ENCODE data around the gene WDR33.
A peak's percentile ranks its signal among the peaks of the same experiment; 100 is the strongest.
"Not testable (repeated sequence)": the region's sequence is repeated elsewhere in the genome, so short reads cannot be mapped to it uniquely, and the experiment has no call there.

Gene WDR33

DNA sequence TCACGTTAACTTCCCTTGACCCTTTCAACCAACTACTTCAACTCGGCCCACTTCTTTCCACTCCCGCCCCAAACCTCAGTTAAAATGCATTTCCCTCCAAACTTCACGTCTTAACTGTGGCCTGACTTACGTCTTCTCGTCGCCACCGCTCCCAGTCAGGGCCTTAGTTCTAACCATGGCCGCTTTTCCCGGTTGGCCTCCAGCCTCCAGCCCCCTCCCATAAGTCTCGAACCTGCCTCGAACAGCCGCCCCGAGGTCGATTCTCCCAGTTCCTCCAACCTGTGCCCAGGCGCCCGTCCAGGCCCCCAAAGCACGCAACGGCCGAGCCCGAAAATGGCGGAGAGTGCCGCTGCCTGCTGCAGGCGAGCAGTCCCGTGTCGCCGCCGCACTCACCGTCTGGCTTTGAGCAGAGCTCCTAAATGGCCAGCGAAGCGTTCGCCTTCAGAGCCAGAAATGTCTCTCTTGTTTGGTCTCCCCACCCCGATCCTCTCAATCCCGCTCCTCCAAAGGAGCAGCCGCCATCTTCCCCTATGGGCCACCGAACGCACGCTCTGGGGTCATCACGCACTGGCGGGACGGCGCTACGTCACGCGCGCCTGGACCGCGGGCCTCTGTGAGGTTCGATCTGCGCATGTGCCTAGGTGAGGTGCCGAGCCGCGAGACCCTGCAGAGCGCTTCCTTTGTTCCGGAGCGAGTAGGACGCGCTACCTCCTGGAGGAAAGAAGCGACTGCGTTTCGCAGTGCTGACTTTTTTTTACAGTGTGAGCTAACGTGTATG is at the start of gene WDR33:
Gene WDR33, minus strand, starts transcription at position 553 of the 778 bp plus-strand sequence. CDS start 40,190 bp downstream, outside the sequence.
- peak; percentile 98 for DNase-seq

DNA sequence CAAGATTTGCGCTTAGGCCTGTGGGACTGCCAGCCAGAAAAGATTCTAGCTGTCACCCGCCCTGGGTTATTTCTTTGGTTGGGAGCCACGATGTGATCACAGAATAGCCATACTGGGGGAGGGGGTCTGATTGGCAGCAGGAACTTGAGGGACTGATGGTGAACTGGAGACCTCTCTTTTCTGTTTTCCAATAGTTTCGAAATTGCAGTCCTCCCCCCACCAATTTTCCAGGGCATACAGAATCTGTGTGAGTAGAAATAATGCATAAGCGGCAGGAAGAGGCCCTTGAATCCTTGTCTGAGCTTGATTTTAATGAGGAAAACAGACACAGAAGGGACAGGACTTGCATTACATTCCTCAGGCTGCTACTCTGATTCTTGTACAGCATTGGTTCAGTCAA is 49.2 kb upstream of the WDR33 start:
- no peak for DNase-seq

DNA sequence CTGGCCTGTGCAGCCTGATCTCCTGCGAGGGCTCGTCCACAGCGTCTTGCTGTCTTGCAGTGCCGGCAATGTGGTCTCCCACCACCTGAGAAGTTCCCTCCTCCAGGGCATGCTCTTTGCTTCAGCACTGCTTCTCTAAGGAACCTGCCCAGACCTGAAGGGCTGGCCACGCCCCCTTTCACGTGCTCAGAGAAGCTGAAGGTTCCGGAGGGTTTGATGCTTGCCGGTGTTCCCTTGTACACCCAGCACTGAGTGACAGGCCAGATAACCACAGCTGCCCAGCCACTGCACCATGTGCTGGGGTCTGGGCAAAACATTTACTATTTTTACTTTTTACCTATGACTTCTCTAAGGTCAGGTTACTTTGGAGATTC is 48.7 kb upstream of the WDR33 start:
- peak; percentile 85 for DNase-seq

DNA sequence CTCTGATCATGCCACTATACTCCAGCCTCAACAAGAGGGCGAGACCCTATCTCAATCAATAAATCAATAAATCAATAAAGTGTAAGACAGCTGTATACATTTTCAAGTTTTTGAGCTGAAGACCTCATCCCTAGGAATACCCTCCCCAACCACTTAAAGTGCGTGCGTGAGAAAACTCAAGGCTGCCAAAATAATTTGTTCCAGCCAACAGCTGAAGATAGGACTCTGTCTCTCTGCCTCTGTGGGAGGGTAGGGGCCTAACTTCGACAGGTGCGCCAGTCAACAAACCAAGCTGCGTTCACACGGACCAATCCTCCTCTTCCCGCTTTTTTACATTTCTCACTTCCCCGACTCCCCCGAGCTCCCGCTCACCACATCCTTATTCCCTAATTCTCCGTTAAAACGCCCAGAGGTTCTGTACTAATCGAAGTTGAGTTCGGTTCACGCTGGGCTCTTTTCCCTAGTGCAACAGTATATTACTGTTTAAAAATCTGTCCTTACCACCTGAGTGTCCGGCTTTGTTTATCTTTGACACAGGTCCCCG is 46.4 kb upstream of the WDR33 start:
- peak; percentile 57 for DNase-seq

DNA sequence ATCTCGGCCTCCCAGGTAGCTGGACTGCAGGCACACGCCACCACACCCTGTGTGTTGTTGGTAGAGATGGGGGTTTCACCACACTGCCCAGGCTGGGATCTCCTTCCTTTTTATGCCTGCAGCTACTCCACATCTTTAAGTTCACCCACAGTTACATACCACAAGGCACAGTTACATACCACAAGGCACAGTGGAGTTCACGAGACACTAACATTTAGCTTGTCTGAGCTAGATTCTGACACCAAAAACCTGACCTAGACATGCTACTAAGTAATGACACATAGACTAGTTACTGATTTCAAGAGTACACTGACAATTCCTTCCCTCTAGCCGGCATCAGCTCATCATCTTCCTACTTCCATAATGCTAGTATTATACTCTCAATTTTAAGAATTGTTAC is 42.7 kb upstream of the WDR33 start:
- no peak for DNase-seq

DNA sequence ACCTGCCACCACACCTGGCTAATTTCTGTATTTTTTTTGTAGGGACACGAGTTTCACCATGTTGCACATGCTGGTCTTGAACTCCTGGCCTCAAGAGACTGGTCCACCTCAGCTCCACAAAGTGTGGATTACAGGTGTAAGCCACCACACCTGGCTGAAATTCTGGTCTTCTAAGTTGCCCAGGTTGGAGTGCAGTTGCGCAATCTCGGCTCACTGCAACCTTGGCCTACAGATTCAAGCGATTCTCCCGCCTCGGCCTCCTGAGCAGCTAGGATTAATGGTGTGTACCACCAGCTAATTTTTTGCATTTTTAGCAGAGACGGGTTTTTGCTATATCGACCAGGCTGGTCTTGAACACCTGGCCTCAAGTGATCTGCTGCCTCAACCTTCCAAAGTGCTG is 41.4 kb upstream of the WDR33 start:
- no peak for DNase-seq

DNA sequence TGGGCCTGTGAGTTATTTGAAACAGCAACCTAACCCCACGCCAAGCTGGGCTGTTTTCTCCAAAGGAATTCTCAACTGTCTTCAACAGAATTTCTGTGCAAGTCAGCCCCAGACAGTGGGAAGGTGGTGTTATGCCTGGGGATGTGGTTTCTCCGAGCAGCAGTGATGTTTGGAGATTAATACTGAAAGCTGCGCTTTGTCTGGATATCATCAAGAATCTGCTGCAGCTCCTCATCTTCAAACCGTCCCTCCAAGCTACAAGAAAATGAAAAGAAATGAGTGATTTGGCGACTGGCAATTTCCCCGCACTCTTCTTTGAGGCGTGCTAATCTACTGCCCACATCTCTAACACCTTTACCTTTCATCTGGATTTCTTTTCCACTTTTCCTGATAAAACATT is 37.0 kb upstream of the WDR33 start:
- DNase-seq: no peak

DNA sequence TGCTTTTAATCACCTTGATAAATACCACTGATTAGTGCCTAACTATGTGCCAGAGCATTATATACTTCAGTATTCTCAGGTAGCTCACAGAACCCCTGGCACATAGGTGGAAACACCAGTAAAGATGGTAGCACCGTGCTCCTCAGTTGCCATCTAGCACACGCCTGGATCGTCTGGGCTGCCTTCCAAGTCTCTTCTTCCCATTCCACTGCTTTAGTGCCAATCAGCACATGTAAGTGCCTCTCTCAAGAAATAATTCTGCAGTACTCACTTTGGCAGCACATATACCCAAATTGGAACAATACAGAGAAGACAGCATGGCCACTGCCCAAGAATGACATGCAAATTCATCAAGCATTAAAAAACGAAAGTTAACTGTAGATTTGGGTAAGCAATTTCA is 34.0 kb upstream of the WDR33 start:
- no peak for DNase-seq

DNA sequence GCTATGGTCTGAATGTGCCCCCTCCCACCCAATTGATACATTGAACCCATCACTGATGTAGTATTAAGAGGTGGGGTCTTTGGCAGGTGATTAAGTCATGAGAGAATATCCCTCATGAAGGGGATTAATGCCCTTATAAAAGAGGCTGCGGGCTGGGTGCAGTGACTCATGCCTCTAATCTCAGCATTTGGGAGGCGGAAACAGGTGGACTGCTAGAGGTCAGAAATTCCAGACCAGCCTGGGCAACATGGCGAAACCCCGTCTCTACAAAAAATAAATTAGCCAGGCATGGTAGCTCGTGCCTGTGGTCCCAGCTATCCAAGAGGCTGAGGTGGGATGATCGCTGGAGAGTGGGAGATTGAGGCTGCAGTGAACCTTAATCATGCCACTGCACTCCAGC is 32.7 kb upstream of the WDR33 start:
- no peak for DNase-seq

DNA sequence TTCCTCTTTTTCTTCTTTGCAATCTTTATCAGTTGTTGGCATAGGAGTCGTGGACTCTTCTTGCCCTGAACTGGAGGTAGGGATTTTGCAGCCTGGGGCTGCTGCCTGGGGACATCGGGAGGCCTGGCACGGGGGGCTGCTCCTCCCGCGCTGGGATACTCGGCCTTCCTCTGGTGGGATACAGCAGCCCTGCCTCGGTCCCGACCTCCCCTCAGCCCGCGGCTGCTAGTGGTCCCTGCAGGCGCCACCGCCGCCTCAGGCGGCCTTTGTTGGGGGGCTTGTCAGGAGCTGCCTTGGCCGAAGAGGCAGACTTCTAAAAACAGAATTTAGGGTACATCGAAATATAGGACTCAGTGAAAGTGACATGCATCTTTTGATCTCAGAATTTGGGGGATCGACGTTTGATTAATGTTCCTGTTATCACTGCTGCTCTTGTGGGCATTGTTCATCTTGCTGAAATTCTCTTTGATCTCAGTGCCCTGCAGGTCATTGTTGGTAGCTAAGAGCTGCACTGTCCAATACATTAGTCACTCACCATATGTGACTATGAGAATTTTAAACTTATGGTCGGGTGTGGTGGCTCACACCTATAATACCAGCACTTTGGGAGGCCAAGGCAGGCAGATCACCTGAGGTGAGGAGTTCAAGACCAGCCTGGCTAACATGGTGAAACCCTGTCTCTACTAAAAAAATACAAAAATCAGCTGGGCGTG is 30.7 kb upstream of the WDR33 start:
- no peak for DNase-seq

DNA sequence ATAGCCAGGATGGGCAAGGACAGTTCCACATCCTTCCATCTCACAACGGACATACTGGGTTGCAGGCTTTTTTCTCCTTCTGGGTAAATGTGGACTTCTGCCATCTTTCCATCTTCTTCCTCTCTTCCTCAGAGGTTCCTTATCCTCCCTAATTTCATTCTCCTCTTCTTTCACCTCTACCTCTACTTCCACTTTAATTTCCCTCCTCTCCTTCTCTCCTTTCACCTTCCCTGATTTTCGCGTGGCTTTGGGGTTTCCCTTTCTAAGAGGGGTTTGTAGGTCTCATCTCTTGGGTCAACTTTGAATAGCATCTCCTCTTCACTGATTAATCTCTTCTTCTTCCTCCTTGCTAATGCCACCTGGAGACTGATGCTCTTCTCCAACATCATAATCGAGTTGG is 29.9 kb upstream of the WDR33 start:
- DNase-seq: no peak

DNA sequence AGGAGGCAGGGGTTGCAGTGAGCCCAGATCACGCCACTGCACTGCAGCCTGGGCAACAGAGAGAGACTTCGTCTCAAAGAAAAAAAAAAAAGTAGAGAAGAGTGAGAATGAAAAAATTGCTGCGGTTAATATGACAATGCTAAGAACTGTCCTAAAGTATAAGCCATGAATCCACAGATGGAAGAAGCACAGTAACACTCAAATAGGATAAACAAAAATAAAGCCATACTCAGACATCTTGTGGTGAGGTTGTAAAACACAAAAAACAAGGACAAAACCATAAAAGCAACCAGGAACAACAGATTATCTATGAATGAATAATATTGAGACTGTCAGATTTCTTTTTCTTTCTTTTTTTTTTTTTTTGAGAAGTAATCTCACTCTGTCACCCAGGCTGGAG is 24.0 kb upstream of the WDR33 start:
- DNase-seq: no peak

DNA sequence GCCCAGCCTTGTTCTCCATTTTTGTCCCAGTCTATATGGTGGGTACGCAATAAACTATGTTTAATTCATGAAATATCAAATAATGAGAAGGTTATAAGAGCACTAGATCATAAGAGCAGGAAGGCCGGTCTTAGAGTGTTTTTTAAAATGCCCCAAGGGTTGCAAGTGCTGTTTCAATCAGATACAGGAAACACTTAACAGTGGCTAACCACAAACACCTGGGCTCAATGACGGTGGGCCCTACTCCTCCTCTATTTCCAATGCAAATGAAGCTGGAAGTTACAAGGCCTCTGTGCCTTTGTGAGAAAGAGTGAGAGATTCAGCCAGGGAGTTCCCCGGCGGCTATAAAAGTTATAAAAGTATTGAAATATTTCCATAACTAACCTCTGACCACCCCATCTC is 18.9 kb upstream of the WDR33 start:
- peak; percentile 95 for DNase-seq

DNA sequence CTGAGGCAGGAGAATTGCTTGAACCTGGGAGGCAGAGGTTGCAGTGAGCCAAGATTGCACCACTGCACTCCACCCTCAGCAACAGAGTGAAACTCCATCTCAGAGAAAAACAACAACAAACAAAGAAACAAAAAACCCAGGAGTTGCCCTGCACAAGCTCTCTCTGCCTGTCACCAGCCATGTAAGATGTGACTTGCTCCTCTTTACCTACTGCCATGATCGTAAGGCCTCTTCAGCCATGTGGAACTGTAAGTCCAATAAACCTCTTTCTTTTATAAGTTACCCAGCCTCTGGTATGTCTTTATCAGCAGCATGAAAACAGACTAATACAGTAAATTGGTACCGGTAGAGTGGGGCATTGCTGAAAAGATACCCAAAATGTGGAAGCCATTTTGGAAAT is 15.7 kb upstream of the WDR33 start:
- not testable (repeated sequence) for DNase-seq

DNA sequence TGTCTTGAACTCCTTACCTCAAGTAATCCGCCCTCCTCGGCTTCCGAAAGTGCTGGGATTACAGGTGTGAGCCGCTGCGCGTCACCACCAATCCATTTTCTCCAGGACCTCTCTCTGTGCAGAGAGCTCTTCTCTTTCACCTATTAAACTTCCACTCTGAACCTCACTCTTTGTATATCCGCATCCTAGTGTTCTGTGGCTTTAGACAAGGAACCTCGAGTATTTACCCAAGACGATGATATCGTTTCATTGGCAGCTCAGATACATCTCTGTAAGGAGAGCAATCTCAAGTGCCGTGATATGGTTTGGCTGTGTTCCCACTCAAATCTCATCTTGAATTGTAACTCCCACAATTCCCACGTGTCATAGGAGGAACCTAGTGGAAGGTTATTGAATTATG is 15.1 kb upstream of the WDR33 start:
- DNase-seq: no peak

DNA sequence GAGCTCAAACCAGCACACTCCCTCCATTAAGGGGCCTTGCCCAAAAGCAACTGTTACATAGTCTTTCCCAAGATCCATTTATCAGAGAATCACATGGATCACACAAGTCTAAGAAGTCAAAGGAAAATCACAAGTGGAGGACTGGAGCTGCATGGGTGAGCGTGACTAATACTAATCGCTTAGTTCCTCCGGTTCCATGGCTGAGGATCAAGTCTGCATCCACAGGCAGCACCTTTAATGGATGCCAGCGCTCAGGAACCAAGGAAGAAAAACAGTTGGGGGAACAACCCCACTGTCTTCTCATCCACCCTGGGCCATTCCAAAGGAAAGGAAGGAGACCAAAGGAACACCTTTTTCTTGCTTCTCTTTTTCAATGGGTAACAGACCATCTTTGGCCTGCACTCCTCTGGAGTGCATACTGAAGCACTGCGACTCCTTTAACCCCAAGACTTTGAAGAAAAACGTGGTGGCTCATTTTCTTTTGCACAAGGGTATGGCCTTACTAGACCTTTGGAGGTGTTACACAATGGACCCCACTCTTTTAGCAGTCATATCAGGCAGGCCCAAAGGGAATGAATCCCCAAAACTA is 9.2 kb upstream of the WDR33 start:
- DNase-seq: no peak

DNA sequence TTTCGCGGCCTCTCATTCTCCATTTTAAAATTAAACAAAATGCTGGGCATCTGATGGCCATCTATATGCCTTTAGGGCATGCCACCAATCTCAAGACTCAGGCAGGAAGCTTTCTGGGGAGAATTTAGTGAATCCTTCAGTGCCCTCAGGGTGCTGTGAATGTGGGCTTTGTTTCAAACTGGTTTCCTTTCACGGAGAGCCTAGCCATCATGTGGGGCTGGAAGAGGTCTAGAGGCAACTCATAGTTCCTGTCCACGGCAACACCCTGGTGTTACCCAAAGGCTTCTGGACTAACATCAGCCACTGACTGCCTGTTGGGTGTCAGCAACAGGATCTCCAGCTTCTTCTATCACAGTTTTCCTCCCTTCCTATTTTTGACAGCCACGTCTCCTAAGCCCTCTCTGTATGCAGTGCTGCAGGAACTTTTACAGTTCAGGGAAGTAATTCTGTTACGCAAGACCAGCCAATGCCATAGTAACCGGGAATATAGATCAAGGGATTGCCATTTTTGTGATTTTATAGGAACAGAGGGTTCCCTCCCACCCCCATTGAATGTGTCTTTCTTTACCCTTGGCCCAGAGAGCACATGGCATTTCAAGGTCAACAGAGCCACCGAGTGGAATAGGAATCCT is 7.9 kb upstream of the WDR33 start:
- DNase-seq: no peak

DNA sequence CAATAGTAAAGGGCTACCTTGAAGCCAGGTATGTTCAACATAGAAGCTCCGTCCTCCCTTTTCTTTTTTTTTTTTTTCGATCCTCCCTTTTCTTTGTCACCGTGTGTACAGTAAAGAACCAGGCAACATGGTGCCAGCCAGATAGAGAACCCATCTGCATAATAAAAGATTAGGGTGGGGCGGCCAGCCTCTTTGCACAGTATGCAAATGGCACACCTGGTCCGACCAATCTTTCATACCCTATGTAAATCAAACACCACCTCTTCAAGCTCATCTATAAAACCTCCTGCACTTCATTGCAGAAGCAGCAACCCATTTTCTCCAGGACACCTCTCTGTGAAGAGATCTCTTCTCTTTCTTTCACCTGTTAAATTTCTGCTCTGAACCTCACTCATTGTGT is 7.3 kb upstream of the WDR33 start:
- no peak for DNase-seq

DNA sequence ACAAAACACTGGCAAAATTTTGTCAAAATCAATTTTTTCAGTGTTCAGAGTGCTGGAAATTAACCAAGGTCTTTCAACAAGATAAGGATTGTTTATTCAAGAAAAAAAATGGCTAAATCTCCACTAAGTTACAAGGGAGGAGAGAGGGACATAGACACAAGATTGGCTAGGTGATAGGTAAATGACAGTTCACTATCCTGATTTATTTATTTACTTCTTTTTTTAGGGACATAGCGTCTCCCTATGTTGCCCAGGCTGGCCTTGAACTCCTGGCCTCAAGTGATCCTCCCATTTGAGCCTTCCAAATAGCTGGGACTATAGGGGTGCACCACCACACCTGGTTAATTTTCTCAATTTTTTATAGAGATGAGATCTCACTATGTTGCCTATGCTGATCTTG is 3.7 kb upstream of the WDR33 start:
- DNase-seq: no peak

DNA sequence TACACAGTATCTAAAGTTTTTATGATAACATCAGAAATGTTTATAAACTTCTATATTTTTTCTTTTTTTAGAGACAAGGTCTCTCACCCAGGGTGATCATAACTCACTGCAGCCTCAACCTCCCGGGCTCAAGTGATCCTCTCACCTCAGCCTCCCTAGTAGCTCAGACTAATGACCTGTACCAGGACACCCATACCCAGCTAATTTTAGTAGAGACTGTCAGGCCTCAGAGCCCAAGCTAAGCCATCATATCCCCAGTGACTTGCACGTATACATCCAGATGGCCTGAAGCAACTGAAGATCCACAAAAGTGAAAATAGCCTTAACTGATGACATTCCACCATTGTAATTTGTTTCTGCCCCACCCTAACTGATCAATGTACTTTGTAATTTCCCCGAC is 1.5 kb upstream of the WDR33 start:
- DNase-seq: not testable (repeated sequence)

DNA sequence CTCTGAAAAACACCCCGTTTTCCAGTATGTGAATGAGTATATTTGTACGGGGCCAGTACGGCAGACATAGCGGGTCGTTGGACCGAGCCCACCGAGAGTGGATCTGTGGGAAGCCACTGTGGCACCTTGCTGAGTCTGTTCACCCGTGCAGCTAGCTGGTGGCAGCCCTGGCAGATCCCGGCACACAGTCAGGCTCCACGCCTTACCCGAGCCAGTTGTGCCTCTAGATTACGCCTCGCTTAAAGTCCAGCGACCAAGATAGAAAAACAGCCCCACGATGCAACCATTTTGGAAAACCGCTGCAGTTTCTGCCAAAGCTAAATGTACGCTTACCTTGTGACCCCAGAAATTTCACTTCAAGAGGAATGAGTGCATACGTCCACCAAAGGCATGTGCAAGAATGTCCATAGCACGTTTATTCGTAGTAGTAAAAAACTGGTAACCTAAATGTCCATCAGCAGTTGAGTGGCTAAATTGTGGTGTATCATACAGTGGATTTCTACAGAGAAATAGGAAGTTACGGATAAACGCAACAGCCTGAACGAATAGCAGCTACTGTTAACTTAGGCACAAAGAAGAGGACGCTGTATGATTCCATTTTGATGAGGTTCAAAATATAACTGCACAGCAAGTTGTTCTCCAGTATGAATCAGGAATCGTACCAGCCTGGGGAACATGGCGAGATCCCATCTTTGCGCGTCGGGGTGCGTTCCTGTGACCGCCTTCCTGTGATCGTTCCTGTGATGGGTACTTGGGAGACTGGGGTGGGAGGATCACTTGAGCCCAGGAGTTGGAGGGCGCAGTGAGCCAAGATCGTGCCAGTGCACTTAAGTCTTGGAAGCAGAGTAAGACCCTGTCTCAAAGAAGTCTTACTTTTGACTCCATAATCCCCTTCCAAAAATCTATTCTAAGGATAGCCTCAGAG is 688 bp upstream of the WDR33 start:
- DNase-seq: peak; percentile 19

DNA sequence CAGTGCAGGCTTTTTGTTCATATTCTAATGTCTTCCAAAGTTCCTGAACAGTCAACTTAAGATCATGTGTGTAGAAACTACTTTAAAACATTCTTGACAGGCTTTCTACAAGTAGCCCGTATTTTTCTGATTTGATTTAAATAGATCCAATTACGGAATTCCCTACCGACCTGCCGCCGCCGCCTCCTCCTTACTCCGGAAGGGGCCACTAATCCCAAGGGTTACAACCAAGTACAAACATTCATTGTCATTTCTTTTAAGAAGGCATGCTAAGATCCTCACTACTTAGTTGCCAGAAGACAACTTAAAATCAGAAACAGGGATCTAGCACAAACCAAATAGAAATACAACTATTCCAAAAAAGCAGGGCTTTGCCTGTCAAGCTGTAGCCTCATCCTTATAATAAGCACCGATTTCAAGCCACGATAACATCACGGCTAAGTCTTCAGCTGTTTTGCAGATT is 784 bp downstream of the WDR33 start:
- no peak for DNase-seq
